Smooth muscle cell (in vitro differentiated cells): ENCODE results near the gene POMGNT1. TPM values are rescaled to one million over a fixed set of nuclear protein-coding genes. Genes with fewer than 3 reads are reported as not detected.

Source experiments
- DNase-seq: peaks from one replicate; lab custom pipeline; 2025; ENCODE audit not compliant: unreplicated experiment; lab: John Stamatoyannopoulos, UW
- H2AFZ ChIP-seq: fragments of 200-600 bp; sonication (generic); 2 replicates; pipeline ENCODE4 v1.6.0; 2016; ENCODE audit warnings: antibody characterized with exemption, low read depth, mild to moderate bottlenecking
- H3F3A ChIP-seq: fragments of 200-600 bp; sonication (generic); 2 replicates; pipeline ENCODE4 v1.6.0; 2017; ENCODE audit warnings: antibody characterized with exemption, low read depth
- H3K27ac ChIP-seq: fragments of 200-600 bp; sonication (generic); 2 replicates; pipeline ENCODE4 v1.5.1; 2016; ENCODE audit warnings: low read depth, mild to moderate bottlenecking
- H3K27me3 ChIP-seq: fragments of 200-600 bp; sonication (generic); 2 replicates; pipeline ENCODE4 v1.6.1; 2016; ENCODE audit warnings: low read depth, mild to moderate bottlenecking
- H3K36me3 ChIP-seq: fragments of 200-600 bp; sonication (generic); 2 replicates; pipeline ENCODE4 v1.5.1; 2016; ENCODE audit warnings: low read depth
- H3K4me1 ChIP-seq: fragments of 200-600 bp; sonication (generic); 2 replicates; pipeline ENCODE4 v1.5.1; 2016; ENCODE audit warnings: low read depth
- H3K4me2 ChIP-seq: fragments of 200-600 bp; sonication (generic); 2 replicates; pipeline ENCODE4 v1.6.0; 2016; ENCODE audit warnings: mild to moderate bottlenecking
- H3K4me3 ChIP-seq: fragments of 200-600 bp; sonication (generic); 2 replicates; pipeline ENCODE4 v1.5.1; 2016; ENCODE audit warnings: mild to moderate bottlenecking
- H3K79me2 ChIP-seq: fragments of 200-600 bp; sonication (generic); 2 replicates; pipeline ENCODE4 v1.6.0; 2016; ENCODE audit warnings: low read depth, mild to moderate bottlenecking
- H3K9ac ChIP-seq: fragments of 200-600 bp; sonication (generic); 2 replicates; pipeline ENCODE4 v1.6.0; 2016; ENCODE audit warnings: low read depth
- H3K9me3 ChIP-seq: fragments of 200-600 bp; sonication (generic); replicated peaks from 2 replicates; pipeline ENCODE4 v1.5.1; 2016; ENCODE audit warnings: low read depth
- H4K20me1 ChIP-seq: fragments of 200-600 bp; sonication (generic); 2 replicates; pipeline ENCODE4 v1.6.0; 2016; ENCODE audit warnings: low read depth
- WGBS: methylation state at CpG from one replicate; pipeline ENCODE4 v1.1.7; 2016; ENCODE audit warnings: low lambda C conversion rate; 5-methylcytosine and 5-hydroxymethylcytosine counted together
- polyA plus RNA-seq: library from polyadenylated mRNA; unstranded; fragments of >200 nt; fragmentation: Nextera tagmentation; extraction: Ambion mirVana; gene quantifications from 2 replicates; pipeline ENCODE4 v1.2.1, GENCODE V29; 2016
- total RNA-seq: library from RNA; depleted of rRNA; stranded (reverse); fragments of >200 nt; gene quantifications from 2 replicates; pipeline ENCODE4 v1.2.3, GENCODE V29; 2014
- TF ChIP-seq, protein P1 (sequence below): fragments of 200-600 bp; sonication (generic); IDR thresholded peaks from 2 replicates; pipeline ENCODE4 v1.5.1; 2017; ENCODE audit warnings: borderline replicate concordance, mild to moderate bottlenecking, antibody characterized with exemption; ENCODE audit not compliant: insufficient read depth, poor library complexity, severe bottlenecking

Gene POMGNT1
- total and polyA plus RNA-seq, 2 experiments from 2014 or later = 39.4 to 72.4 TPM

DNA sequence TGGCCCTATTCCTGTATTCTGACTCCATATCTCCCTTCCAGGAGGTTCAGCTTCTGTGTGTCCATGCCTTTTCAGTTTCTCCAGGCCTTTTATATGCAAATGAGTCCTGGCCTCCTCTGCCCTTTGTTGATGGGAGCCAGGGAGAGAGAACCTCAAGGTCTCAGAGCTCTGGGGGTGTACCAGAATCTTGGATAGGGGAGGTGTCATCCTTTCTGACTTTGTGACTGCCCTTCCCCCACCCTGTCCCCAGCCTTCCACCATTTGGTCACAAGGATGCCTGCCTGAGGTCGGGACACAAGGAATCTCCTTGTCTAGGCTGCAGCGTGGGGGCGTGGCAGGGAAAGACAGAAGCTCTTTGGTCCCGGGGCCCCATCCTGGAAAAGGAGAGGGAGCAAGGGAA, 23.5 kb upstream of the POMGNT1 start:
- TF ChIP-seq, protein P1, sequence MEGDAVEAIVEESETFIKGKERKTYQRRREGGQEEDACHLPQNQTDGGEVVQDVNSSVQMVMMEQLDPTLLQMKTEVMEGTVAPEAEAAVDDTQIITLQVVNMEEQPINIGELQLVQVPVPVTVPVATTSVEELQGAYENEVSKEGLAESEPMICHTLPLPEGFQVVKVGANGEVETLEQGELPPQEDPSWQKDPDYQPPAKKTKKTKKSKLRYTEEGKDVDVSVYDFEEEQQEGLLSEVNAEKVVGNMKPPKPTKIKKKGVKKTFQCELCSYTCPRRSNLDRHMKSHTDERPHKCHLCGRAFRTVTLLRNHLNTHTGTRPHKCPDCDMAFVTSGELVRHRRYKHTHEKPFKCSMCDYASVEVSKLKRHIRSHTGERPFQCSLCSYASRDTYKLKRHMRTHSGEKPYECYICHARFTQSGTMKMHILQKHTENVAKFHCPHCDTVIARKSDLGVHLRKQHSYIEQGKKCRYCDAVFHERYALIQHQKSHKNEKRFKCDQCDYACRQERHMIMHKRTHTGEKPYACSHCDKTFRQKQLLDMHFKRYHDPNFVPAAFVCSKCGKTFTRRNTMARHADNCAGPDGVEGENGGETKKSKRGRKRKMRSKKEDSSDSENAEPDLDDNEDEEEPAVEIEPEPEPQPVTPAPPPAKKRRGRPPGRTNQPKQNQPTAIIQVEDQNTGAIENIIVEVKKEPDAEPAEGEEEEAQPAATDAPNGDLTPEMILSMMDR = no peak
- Histone ChIP-seq H3K36me3 (no peaks in the 10 kb centered on the region), H3K4me1 (peaks cover 7% of the 10 kb centered on the region), H3K4me3 (no peak overlapping the region), H3K4me2 (no peak overlapping the region), H3K27ac (no peak overlapping the region), H2AFZ (no peak overlapping the region), H3K9ac (no peak overlapping the region), H3K27me3 (no peaks in the 10 kb centered on the region), H3K9me3 (no peaks in the 10 kb centered on the region), H3F3A (no peaks in the 10 kb centered on the region), H4K20me1 (no peaks in the 10 kb centered on the region), H3K79me2 (no peaks in the 10 kb centered on the region)
- 11% methylated on average over 4 of the region's 4 CpGs for WGBS
- DNase-seq = no peak

DNA sequence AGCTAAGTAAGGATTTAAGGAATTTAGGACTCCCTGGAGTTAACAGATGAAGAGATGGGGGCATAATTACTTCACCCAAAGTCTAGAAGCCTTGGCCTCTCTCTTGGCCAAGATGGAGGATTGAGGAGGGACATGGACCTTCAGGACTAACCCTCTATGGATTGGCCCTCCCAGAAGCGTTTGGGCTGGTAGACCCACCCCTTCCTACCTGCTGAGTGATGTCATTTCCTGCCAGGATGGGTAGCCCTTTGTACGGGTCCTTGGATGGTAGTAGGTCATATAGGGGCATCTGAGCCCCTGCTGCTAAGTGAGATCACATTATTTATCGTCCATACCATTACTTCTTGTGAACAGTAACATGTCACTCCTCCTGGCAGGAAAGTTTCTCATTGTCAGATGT, 22.6 kb upstream of the POMGNT1 start:
- Histone ChIP-seq H2AFZ (no peak overlapping the region), H4K20me1 (no peaks in the 10 kb centered on the region), H3K79me2 (no peaks in the 10 kb centered on the region), H3F3A (no peaks in the 10 kb centered on the region), H3K4me1 (peaks cover 7% of the 10 kb centered on the region), H3K4me3 (no peak overlapping the region), H3K27me3 (no peaks in the 10 kb centered on the region), H3K27ac (no peak overlapping the region), H3K9me3 (no peaks in the 10 kb centered on the region), H3K4me2 (no peak overlapping the region), H3K9ac (no peak overlapping the region), H3K36me3 (no peaks in the 10 kb centered on the region)
- no peak for DNase-seq
- TF ChIP-seq, protein P1 = no peak
- WGBS = 94% methylated on average over 3 of the region's 3 CpGs

DNA sequence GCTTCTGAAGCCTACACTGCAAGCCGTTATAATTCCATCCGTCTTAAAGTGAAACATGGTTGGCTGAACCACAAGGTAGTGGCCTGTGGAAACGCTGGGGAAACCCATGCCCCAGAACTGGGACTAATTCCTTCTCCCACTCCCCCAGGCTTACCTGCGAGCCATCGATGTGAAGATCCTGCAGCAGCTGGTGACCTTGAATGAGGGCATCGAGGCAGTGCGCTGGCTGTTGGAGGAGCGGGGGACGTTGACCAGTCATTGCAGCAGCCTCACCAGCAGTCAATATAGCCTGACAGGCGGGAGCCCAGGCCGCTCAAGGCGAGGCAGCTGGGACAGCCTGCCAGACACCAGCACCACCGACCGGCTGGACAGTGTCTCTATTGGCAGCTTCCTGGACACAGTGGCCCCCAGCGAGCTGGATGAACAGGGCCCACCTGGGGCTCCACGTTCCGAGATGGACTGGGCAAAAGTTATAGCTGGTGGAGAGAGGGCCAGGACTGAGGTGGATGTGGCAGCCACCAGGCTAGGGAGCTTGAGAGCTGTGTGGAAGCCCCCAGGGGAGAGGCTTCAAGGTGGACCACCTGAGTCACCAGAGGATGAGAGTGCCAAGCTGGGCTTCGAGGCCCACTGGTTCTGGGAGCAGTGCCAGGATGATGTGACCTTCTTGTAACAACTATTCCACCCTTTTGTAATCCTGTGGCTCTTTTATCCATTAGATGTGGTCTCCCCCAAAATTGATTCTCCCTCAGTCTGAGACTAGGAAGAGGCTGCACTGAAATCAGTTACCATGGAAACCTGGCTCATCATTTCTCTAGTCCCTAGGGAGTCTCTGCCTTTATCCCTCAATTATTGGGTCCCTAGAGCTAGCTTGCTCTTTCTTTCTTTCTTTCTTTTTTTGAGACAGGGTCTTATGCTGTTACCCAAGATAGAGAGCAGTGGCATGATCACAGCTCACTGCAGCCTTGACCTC, 21.6 kb upstream of the POMGNT1 start:
- TF ChIP-seq, protein P1 = no peak
- 88% methylated on average over 18 of the region's 18 CpGs for WGBS
- no peak for DNase-seq

More for the DNA sequence above, 21.6 kb upstream of the POMGNT1 start:
- Histone ChIP-seq H3K4me1 (peaks cover 7% of the 10 kb centered on the region), H3K4me2 (no peak overlapping the region), H4K20me1 (no peaks in the 10 kb centered on the region), H3K9ac (no peak overlapping the region), H3F3A (no peaks in the 10 kb centered on the region), H3K27me3 (no peaks in the 10 kb centered on the region), H3K36me3 (no peaks in the 10 kb centered on the region), H2AFZ (no peak overlapping the region), H3K4me3 (no peak overlapping the region), H3K27ac (no peak overlapping the region), H3K9me3 (no peaks in the 10 kb centered on the region), H3K79me2 (no peaks in the 10 kb centered on the region)
